ENCODE measurements around the gene TASP1.
"Not testable (repeated sequence)": the region's sequence is repeated elsewhere in the genome, so short reads cannot be mapped to it uniquely, and the experiment has no call there.

TASP1 gene

DNA sequence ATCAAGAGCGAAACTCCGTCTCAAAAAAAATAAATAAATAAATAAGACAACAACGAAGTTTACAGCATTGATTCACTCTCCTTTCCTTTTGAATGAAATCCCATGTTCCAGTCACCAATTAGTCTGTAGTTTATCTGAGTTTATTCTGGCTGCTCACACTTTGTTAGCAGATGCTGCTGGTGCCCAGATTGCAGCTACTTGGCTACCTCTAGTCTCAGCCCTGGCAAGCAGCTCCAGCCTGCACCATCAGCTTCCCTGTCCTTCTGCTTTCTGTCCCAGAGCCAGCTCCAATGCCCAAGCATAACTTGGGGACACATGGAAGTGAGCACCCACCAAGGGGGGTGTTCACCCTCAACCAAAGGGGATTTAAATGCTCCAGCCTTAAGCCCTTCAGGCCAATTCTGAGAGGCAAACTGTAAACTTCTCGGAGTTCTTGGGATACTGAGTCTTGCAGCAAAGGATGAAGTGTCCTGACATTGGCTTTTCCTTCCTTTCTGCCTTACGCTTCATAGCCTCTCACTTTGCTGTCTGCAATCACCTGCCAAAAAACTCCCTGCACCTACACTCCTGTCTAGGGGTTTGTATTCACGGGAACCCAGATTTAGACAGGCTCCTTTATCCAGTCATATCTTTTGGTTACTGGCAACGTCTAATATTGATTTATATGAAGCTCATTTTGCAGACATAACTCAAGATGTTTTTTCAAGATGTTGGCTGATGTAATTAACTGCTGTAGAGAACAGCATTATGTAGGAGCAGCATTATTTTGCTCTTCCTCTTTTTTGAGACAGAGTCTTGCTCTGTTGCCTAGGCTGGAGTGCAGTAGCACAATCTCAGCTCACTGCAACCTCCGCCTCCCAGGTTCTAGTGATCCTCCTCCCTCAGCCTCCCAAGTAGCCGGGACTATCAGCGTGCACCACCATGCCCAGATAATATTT lies 9.8 kb upstream of the TASP1 start:
- DNase-seq = peak; percentile 85

- DNase-seq = no peak
Measured at GRCh38 chr20:13644010-13644409, 5.3 kb upstream of the TASP1 start.

- DNase-seq = no peak
Measured at GRCh38 chr20:13639150-13639497, 392 bp upstream of the TASP1 start.

DNA sequence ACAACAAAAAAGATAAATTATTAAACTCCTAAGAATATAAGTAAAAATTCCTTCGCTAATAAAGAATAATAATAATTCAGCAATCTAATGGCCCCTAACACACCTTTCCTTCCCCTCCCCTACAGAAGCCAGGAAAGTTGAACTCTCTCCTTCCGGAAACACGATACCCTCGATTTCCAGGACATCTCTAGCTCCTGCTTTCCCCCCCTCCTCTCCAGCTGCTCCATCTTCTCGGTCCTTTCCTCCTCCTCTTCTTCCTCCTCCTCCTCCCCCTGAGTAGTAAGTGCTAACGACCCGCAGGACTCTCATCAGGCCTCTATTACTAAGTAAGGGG lies 603 bp downstream of the TASP1 start:
- no peak for DNase-seq

- DNase-seq = no peak
Measured at GRCh38 chr20:13632431-13632830, 6.3 kb downstream of the TASP1 start.

DNA sequence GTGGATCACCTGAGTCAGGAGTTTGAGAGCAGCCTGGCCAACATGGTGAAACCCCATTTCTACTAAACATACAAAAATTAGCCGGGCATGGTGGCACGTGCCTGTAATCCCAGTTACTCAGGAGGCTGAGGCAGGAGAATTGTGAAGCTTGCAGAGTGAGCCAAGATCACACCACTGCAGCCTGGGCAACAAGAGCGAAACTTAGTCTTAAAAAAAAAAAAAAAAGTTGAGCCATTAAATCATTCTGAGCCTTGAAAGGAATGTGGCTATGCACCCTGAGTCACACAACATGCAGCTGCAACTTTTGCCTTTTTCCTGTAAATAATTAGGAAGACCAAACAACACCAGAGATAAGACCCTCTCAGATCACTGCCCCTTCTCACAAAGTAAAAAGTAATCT lies 11.2 kb downstream of the TASP1 start:
- not testable (repeated sequence) for DNase-seq

GRCh38 chr20:13626724-13627123 lies 12.0 kb downstream of the TASP1 start:
- DNase-seq = no peak

- DNase-seq = no peak
Measured at GRCh38 chr20:13625304-13625979, 13.3 kb downstream of the TASP1 start.

DNA sequence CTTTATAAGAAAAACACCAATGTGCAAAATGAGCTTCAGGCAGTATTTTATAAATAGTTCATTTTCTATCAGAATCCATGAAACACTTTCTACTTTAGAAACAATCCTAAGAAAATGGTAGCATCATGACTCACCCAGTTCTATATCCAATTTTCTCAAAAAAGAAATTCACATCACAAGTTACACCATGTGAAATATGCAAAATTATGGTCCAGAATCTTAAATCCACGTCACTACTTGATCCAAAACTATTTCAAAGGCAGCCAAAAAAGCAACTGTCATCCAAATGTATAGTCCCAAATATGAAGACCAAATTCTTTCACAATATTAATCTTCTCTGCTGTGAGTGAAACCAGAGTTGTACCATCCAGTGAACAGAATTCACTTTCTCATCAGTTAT lies 19.3 kb downstream of the TASP1 start:
- DNase-seq = not testable (repeated sequence)

- not testable (repeated sequence) for DNase-seq
Measured at GRCh38 chr20:13618456-13618855, 20.3 kb downstream of the TASP1 start.

DNA sequence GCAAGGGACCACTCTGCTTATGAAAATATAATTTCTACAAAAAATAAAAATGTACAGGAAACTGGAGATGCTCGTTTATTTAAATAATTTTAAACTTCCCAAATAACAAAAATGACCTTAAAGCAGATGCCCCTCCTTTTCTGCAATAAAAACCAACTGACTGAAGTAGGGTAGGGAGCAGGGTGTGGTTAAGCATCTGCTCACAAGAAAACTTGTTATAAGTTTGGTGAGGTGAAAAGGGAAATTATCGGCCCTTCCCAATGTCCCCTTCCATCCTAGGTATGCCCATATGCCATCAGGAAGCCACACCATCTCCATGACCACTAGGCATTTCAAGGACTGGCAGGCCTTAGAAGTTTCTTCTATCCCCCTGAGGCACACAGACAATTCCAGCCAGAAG lies 21.1 kb downstream of the TASP1 start:
- DNase-seq = not testable (repeated sequence)

GRCh38 chr20:13616713-13617112 lies 22.0 kb downstream of the TASP1 start:
- not testable (repeated sequence) for DNase-seq

- DNase-seq = no peak
Measured at GRCh38 chr20:13613917-13614316, 24.8 kb downstream of the TASP1 start.

DNA sequence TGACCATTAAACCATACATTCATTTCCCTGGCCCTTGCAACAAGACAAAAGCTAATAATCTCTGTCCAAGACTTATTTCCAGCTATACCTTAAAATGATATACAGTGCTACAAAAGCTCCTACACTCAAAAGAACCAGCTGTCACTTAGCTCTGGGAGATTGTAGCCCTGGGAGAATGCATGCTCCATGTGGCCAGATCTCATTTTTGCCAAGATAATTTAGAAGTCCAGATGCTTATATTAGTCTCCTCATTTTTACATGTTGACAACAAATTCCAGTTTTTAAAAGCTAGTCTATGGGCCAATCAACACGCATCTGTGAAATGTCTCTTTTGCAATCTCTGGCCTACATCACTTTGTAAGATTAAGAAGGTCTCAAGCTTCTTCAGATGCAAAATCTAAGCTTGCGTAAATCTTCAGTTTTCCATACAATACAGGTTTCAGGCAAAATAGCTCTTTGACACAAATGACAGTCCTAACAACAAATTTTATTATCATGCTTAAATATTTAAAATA lies 27.1 kb downstream of the TASP1 start:
- DNase-seq = no peak

DNA sequence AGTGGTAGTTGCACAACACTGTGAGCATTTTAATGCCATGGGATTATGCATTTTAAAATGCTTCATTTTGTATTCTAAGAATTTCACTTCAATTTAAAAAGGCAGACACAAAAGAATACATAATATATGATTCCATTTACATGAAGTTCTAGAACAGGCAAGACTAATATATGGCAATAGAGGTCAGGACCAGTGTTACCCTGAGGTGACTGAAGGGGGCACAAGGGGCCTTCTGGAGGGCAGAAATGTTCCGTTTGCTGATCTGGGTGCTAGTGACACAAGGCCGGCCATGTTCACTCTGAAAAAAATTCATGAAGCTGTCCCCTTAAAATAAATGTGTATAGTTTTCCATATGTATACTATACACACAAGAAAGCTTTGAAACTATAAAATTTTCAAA lies 28.5 kb downstream of the TASP1 start:
- DNase-seq = no peak

GRCh38 chr20:13608066-13608465 lies 30.7 kb downstream of the TASP1 start:
- DNase-seq = no peak

DNA sequence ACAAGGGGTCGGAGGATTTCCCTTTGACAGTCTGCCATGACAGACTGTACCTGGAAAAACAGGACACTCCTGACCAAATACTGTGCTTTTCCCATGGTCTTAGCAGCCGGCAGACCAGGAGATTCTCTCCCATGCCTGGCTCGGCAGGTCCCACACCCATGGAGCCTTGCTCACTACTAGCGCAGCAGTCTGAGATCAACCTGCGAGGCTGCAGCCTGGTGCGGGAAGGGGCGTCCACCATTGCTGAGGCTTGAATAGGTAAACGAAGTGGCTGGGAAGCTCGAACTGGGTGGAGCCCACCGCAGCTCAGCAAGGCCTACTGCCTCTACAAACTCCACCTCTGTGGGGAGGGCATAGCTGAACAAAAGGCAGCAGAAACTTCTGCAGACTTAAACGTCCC lies 45.3 kb downstream of the TASP1 start:
- DNase-seq = not testable (repeated sequence)

DNA sequence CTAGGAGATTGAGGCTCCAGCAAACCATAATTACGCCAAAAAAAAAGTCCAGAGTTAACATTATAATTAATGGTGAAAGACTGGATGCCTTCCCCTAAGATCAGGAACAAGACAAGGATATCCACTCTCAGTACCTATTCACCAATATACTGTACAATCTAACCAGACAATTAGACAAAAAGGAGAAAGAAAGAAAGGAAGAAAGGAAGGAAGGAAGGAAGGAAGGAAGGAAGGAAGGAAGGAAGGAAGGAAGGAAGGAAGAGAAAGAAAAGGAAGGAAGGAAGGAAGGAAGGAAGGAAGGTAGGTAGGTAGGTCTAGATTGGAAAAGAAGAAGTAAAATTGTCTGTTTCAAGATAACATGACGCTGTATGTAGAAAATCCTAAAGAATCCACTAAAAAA lies 50.7 kb downstream of the TASP1 start:
- no peak for DNase-seq

- no peak for DNase-seq
Measured at GRCh38 chr20:13587370-13587769, 51.4 kb downstream of the TASP1 start.

- no peak for DNase-seq
Measured at GRCh38 chr20:13586133-13586532, 52.6 kb downstream of the TASP1 start.

- no peak for DNase-seq
Measured at GRCh38 chr20:13581451-13581850, 57.3 kb downstream of the TASP1 start.

DNA sequence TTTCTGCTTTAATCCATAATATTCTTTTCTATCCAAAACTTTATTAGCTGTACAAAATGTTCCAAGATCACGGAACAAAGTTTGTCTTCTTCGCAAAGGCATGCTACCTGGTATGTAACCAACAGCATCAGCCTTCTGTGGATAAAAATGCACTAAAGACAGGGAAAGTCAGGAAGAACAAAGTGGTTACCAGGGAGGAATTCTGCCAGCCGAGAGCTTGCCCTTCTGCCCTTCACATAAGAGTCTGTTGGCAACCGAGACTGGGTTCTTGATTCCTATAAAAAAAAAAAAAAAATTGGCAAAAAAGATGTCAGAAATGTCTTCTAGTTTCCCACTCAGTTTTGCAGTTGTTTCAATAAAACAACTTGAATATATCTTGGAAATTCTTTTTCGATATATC lies 58.0 kb downstream of the TASP1 start:
- DNase-seq = no peak

DNA sequence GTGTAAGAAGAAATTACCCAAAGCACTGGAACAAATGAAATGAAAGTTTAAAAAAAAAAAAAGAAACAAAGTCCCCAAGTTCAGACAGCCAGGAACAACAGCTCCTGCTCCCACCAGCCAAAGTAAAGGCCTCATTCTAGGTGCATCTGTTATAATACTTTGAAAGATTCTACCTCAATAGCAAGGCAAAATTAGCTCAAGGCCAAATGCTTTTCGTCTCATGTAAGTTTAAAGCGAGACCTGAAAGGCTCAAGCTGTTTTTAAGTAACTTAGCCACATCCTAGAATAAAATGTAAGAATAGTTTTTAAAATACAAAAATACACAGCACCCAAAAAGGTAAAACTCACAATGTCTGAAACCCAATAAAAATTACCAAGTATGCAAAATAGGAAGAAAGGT lies 64.7 kb downstream of the TASP1 start:
- no peak for DNase-seq

- DNase-seq = no peak
Measured at GRCh38 chr20:13571662-13572061, 67.1 kb downstream of the TASP1 start.

Measured in NCI-H446 treated with DMSO at 0.1 percent for 48 hours (cell line).